Thoracic aorta (tissue), 2 donors: ENCODE data around the gene DCDC1. TPM values are rescaled to one million over a fixed set of nuclear protein-coding genes. Genes with fewer than 3 reads are reported as not detected.

Experiments used
- ATAC-seq: fragments of 150-250 bp; one replicate; pipeline ENCODE4 v1.8.0; 2017; ENCODE audit warnings: low read depth; ENCODE audit not compliant: insufficient number of reproducible peaks, low FRiP score
- DNase-seq: peaks from one replicate; pipeline ENCODE4 v3.0.0-alpha.2; 2020; ENCODE audit warnings: low spot score
- H3K27ac ChIP-seq, 2 donors: fragments of 200-600 bp; sonication (generic); 1 replicate in 1 of 2; 2 replicates in 1 of 2; pipeline ENCODE4 v1.5.1; 2016; ENCODE audit warnings: mild to moderate bottlenecking in 2 of 2, moderate library complexity in 2 of 2
- H3K27me3 ChIP-seq: fragments of 200-600 bp; sonication (generic); replicated peaks from 2 replicates; pipeline ENCODE4 v1.6.0; 2016; ENCODE audit warnings: mild to moderate bottlenecking; ENCODE audit not compliant: insufficient read depth
- H3K36me3 ChIP-seq: fragments of 200-600 bp; sonication (generic); one replicate; pipeline ENCODE4 v1.5.1; 2016
- H3K4me1 ChIP-seq, 2 donors: fragments of 200-600 bp; sonication (generic); 1 replicate in 1 of 2; 2 replicates in 1 of 2; pipeline versions ENCODE4 v1.5.1 to v1.6.0; 2016; ENCODE audit warnings: low read depth in 2 of 2, mild to moderate bottlenecking in 1 of 2; ENCODE audit not compliant: control insufficient read depth in 1 of 2
- H3K4me3 ChIP-seq: fragments of 200-600 bp; sonication (generic); 2 replicates; pipeline ENCODE4 v1.5.1; 2016; ENCODE audit warnings: mild to moderate bottlenecking
- H3K9me3 ChIP-seq: fragments of 200-600 bp; sonication (generic); 2 replicates; pipeline ENCODE4 v1.5.1; 2016
- total RNA-seq, 2 donors: library from RNA; depleted of rRNA; stranded (reverse); fragments of >200 nt; gene quantifications; one replicate each; pipeline versions ENCODE4 v1.1.0 to v1.2.3, GENCODE V29; 2016
- TF ChIP-seq, protein P1 (sequence below): fragments of 200-600 bp; sonication (generic); IDR thresholded peaks from one replicate; pipeline ENCODE4 v1.5.1; 2019; ENCODE audit warnings: antibody characterized with exemption

The DCDC1 gene
- total RNA-seq, 2 donors from 2014 or later, result not detected

DNA sequence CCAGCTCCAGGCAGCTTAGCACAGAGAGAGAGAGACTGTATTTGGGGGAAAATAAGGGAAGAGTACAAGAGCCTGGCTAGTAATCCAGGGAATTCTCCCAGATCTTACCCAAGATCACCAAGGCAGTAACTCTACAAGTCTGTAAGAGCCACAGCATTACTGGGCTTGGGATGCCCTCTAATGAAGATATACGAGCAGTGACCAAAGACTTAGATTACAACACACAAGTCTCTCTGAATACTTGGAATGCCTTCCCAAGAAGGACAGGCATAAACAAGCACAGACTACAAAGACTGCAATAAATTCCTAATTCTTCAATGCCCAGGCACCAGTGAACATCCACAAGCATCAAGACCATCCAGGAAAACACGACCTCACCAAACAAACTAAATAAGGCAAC is 17.8 kb upstream of the DCDC1 start:
- no peak overlapping the region for H3K27ac ChIP-seq
- TF ChIP-seq, protein P1, sequence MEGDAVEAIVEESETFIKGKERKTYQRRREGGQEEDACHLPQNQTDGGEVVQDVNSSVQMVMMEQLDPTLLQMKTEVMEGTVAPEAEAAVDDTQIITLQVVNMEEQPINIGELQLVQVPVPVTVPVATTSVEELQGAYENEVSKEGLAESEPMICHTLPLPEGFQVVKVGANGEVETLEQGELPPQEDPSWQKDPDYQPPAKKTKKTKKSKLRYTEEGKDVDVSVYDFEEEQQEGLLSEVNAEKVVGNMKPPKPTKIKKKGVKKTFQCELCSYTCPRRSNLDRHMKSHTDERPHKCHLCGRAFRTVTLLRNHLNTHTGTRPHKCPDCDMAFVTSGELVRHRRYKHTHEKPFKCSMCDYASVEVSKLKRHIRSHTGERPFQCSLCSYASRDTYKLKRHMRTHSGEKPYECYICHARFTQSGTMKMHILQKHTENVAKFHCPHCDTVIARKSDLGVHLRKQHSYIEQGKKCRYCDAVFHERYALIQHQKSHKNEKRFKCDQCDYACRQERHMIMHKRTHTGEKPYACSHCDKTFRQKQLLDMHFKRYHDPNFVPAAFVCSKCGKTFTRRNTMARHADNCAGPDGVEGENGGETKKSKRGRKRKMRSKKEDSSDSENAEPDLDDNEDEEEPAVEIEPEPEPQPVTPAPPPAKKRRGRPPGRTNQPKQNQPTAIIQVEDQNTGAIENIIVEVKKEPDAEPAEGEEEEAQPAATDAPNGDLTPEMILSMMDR, result no peak
- DNase-seq (no peak), ATAC-seq (no peak)
- no peak overlapping the region for H3K4me3 ChIP-seq
- no peaks in the 10 kb centered on the region for H3K36me3 ChIP-seq
- H3K27me3 ChIP-seq, result no peaks in the 10 kb centered on the region
- H3K4me1 ChIP-seq, result no peaks in the 10 kb centered on the region
- no peaks in the 10 kb centered on the region for H3K9me3 ChIP-seq

DNA sequence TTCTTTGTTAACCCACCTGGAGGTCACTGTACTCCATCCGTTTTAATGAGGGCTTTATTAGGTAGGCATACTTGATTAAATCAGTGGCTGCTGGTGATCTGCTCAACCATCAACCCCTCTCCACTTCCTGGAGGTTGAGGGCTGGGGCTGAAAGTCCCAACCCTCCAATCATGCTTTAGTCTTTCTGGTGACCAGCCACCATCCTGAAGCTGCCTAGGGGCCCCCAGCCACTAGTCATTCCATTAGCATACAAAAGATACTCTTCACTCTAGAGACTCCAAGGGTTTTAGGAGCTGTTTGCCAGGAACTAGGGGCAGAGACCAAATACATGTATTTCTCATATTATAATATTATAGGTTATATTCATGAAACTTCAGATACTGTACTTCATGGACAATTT is 13.6 kb upstream of the DCDC1 start:
- no peaks in the 10 kb centered on the region for H3K27me3 ChIP-seq

DNA sequence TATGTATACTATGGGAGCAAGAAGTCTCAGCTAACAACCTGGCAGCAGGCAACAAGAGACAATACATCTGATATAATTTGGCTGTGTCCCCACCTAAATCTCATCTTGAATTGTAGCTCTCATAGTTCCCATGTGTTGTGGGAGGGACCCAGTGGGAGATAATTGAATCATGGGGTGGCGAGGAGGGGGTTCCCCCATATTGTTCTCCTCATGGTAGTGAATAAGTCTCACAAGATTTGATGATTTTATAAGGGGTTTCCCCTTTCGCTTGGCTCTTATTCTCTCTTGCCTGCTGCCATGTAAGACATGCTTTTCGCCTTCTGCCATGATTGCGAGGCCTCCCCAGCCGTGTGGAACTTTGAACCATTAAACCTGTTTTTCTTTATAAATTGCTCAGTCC is 6.3 kb upstream of the DCDC1 start:
- no peaks in the 10 kb centered on the region for H3K27me3 ChIP-seq
- no peak overlapping the region for H3K4me3 ChIP-seq
- no peaks in the 10 kb centered on the region for H3K9me3 ChIP-seq
- TF ChIP-seq, protein P1, result no peak
- H3K4me1 ChIP-seq, result peaks cover under 1% of the 10 kb centered on the region in 2 donors
- ATAC-seq (no peak), DNase-seq (no peak)
- H3K27ac ChIP-seq, result no peak overlapping the region
- no peaks in the 10 kb centered on the region for H3K36me3 ChIP-seq

More for the DNA sequence above, 13.6 kb upstream of the DCDC1 start:
- Histone ChIP-seq H3K4me3 (no peak overlapping the region), H3K4me1 (no peaks in the 10 kb centered on the region), H3K36me3 (no peaks in the 10 kb centered on the region), H3K9me3 (no peaks in the 10 kb centered on the region), H3K27ac (no peak overlapping the region)
- DNase-seq (no peak), ATAC-seq (no peak)
- TF ChIP-seq, protein P1, result no peak

DNA sequence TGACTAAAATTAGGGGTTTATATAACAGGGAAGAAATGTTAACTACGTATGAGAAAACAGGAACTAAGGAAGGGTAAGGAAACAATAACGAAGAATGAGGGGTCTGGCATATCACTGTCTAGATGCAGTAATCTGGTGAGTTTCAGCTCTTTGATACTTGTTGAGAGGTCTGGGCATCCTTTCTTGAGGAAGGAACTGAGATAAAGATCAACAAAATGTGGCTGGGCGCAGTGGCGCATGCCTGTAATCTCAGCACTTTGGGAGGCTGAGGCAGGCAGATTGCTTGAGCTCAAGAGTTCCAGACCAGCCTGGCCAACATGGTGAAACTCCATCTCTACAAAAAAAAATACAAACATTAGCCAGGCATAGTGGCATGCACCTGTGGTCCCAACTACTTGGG is 2.7 kb downstream of the DCDC1 start:
- TF ChIP-seq, protein P1, result no peak
- no peak for DNase-seq
- Histone ChIP-seq H3K4me1 (peaks cover 8 to 9% of the 10 kb centered on the region in 2 donors), H3K27me3 (no peaks in the 10 kb centered on the region), H3K4me3 (no peak overlapping the region), H3K9me3 (no peaks in the 10 kb centered on the region), H3K27ac (no peak overlapping the region), H3K36me3 (no peaks in the 10 kb centered on the region)
- ATAC-seq, result no peak

DNA sequence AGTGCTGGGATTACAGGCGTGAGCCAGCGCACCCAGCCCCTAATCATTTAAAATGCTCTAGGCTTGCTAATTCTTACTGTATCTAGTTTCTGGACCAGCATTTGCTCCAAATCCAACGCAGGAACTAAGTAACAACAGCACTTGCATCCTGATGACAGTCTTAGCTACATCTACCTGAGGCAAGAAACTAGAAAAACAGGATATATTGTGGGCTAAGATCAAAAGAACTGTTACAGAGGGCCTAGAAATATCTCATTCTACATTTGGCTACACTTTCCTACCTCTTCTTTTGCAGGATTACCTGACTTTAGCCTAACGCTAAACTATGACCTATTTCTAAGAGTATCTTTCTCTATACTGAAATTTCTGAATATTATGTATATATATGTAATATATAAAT is 7.8 kb downstream of the DCDC1 start:
- ATAC-seq (no peak), DNase-seq (no peak)
- H3K9me3 ChIP-seq, result no peaks in the 10 kb centered on the region
- no peaks in the 10 kb centered on the region for H3K36me3 ChIP-seq
- H3K4me1 ChIP-seq, result no peaks in the 10 kb centered on the region
- TF ChIP-seq, protein P1, result no peak
- no peaks in the 10 kb centered on the region for H3K27me3 ChIP-seq
- H3K4me3 ChIP-seq, result no peak overlapping the region
- H3K27ac ChIP-seq, result no peak overlapping the region
